NCI-H774 (cell line): ENCODE data around the gene ZNF444.
A peak's percentile ranks its signal among the peaks of the same experiment; 100 is the strongest.
"Not testable (repeated sequence)": the region's sequence is repeated elsewhere in the genome, so short reads cannot be mapped to it uniquely, and the experiment has no call there.

Experiments used
- DNase-seq: peaks from one replicate; lab custom pipeline; 2025; lab: John Stamatoyannopoulos, UW

The ZNF444 gene

GRCh38 chr19:56140583-56141416 is at the start of gene ZNF444:
Gene ZNF444, plus strand, starts transcription at chr19:56141287. Its CDS starts 5,625 bp downstream, at chr19:56146912.
- peak; percentile 99 for DNase-seq

- no peak for DNase-seq
These were observed 49.1 kb upstream of the ZNF444 start for GRCh38 chr19:56091751-56092546.

- DNase-seq, result no peak
These were observed 48.1 kb upstream of the ZNF444 start for GRCh38 chr19:56092685-56093631.

- no peak for DNase-seq
These were observed 46.6 kb upstream of the ZNF444 start for GRCh38 chr19:56094449-56094848.

- no peak for DNase-seq
These were observed 44.4 kb upstream of the ZNF444 start for GRCh38 chr19:56096665-56097064.

- no peak for DNase-seq
These were observed 43.8 kb upstream of the ZNF444 start for GRCh38 chr19:56097306-56097705.

- DNase-seq, result no peak
These were observed 43.3 kb upstream of the ZNF444 start for GRCh38 chr19:56097776-56098175.

- not testable (repeated sequence) for DNase-seq
These were observed 42.9 kb upstream of the ZNF444 start for GRCh38 chr19:56098237-56098636.

GRCh38 chr19:56098731-56099568 is 42.1 kb upstream of the ZNF444 start:
- DNase-seq, result no peak

- no peak for DNase-seq
These were observed 41.2 kb upstream of the ZNF444 start for GRCh38 chr19:56099638-56100539.

GRCh38 chr19:56101095-56101494 is 40.0 kb upstream of the ZNF444 start:
- no peak for DNase-seq

GRCh38 chr19:56101746-56102535 is 39.1 kb upstream of the ZNF444 start:
- no peak for DNase-seq

GRCh38 chr19:56103027-56103614 is 38.0 kb upstream of the ZNF444 start:
- no peak for DNase-seq

- DNase-seq, result no peak
These were observed 36.7 kb upstream of the ZNF444 start for GRCh38 chr19:56104423-56104822.

GRCh38 chr19:56105090-56105701 is 35.9 kb upstream of the ZNF444 start:
- DNase-seq, result peak; percentile 37

GRCh38 chr19:56105831-56106396 is 35.2 kb upstream of the ZNF444 start:
- DNase-seq, result not testable (repeated sequence)

GRCh38 chr19:56106397-56106849 is 34.7 kb upstream of the ZNF444 start:
- DNase-seq, result no peak

- no peak for DNase-seq
These were observed 34.1 kb upstream of the ZNF444 start for GRCh38 chr19:56106993-56107392.
